K562 (cell line): Measurements from ENCODE around the gene ABCC11.

ENCODE experiments used
- CEBPB ChIP-seq: fragments of 450-650 bp; IDR thresholded peaks from 2 replicates; pipeline ENCODE4 v1.6.1; 2016; ENCODE audit warnings: missing genetic modification characterization, missing compliant biosample characterization
- RNF2 ChIP-seq: sonication (generic); IDR thresholded peaks from 2 replicates; pipeline ENCODE4 v1.6.1; 2016

DNA sequence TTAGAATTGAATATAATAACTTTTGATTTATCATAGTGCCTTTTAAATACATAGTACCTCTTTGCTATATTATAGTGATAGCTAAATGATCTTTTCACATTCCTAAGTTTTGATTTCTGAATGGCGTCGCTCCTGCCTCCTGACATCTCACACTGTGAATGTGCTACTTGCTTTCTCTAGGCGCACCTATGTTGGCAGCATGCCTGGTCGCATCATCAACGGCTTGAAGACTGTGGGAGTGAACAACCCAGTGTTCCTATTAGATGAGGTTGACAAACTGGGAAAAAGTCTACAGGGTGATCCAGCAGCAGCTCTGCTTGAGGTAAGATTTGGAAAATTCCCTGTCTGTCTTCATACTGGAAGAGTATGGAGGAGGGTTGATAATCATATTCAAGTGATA is 29.8 kb upstream of the ABCC11 start:
- TF ChIP-seq CEBPB (tag) = no peak
- no peak for TF ChIP-seq RNF2
